PFSK-1 (cell line): ENCODE results near the gene PSMA6.

Source experiments
- FOXP2 ChIP-seq: optimal IDR thresholded peaks from 2 replicates; pipeline ENCODE3; 2011; ENCODE audit warnings: borderline replicate concordance, control low read depth, inconsistent platforms; ENCODE audit not compliant: insufficient read depth; ENCODE audit errors: extremely low read length, extremely low read depth
- POLR2AphosphoS5 ChIP-seq: IDR thresholded peaks from 2 replicates; pipeline ENCODE4 v1.6.1; 2012; ENCODE audit warnings: low read depth, mild to moderate bottlenecking, control low read depth, low read length, moderate library complexity
- TF ChIP-seq, protein P1 (sequence below), 2 experiments: IDR thresholded peaks; 2 replicates each; pipeline versions ENCODE4 v1.6.1 to v1.8.0; 2011 to 2012; ENCODE audit warnings: low read depth in 2 of 2, low read length in 2 of 2, control low read depth in 1 of 2, inconsistent platforms in 1 of 2, mild to moderate bottlenecking in 1 of 2, moderate library complexity in 1 of 2; ENCODE audit not compliant: insufficient read depth in 1 of 2

DNA sequence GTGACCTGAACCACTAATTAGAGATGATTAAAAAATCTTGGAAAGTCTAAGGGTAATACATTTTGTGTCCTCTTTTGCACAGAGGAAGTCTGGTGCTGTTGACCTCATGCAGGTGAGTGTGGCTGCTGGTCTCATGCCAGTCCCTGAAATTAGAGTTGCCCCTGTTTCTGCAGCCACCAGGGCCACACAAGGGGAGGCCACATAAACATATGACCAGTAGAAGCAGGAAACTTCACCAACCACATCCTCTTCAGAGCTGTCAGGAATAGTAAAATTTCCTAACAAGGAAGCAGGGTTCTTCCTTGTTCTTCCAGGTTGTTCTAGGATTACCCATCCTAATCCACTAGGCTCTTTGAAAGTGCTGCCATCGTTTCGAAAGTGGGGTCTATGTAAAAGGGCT is 28.3 kb downstream of the PSMA6 start:
- TF ChIP-seq, protein P1, sequence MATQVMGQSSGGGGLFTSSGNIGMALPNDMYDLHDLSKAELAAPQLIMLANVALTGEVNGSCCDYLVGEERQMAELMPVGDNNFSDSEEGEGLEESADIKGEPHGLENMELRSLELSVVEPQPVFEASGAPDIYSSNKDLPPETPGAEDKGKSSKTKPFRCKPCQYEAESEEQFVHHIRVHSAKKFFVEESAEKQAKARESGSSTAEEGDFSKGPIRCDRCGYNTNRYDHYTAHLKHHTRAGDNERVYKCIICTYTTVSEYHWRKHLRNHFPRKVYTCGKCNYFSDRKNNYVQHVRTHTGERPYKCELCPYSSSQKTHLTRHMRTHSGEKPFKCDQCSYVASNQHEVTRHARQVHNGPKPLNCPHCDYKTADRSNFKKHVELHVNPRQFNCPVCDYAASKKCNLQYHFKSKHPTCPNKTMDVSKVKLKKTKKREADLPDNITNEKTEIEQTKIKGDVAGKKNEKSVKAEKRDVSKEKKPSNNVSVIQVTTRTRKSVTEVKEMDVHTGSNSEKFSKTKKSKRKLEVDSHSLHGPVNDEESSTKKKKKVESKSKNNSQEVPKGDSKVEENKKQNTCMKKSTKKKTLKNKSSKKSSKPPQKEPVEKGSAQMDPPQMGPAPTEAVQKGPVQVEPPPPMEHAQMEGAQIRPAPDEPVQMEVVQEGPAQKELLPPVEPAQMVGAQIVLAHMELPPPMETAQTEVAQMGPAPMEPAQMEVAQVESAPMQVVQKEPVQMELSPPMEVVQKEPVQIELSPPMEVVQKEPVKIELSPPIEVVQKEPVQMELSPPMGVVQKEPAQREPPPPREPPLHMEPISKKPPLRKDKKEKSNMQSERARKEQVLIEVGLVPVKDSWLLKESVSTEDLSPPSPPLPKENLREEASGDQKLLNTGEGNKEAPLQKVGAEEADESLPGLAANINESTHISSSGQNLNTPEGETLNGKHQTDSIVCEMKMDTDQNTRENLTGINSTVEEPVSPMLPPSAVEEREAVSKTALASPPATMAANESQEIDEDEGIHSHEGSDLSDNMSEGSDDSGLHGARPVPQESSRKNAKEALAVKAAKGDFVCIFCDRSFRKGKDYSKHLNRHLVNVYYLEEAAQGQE (IDR thresholded peaks at IDR 0.05; ENCODE audit: insufficient read depth in 1 of 2, low read depth in 2 of 2, low read length in 2 of 2) = no peak
- no peak for TF ChIP-seq POLR2AphosphoS5
- TF ChIP-seq FOXP2 = no peak
